CD4-positive, alpha-beta T cell treated with Interleukin-2 at 100 ng/mL for 4 hours (primary cell): Measurements from ENCODE around the gene SLC29A4.
"Not testable (repeated sequence)": the region's sequence is repeated elsewhere in the genome, so short reads cannot be mapped to it uniquely, and the experiment has no call there.

Experiments
- DNase-seq: peaks from one replicate; pipeline ENCODE4 v3.0.0-alpha.2; 2020; ENCODE audit warnings: low spot score

The SLC29A4 gene

GRCh38 chr7:5274441-5274840 lies 8.3 kb upstream of the SLC29A4 start:
- DNase-seq: no peak

- not testable (repeated sequence) for DNase-seq
Observed at GRCh38 chr7:5274985-5275431, 7.7 kb upstream of the SLC29A4 start.

- DNase-seq: not testable (repeated sequence)
Observed at GRCh38 chr7:5275510-5275909, 7.2 kb upstream of the SLC29A4 start.

GRCh38 chr7:5276123-5276522 lies 6.6 kb upstream of the SLC29A4 start:
- not testable (repeated sequence) for DNase-seq

GRCh38 chr7:5276611-5277010 lies 6.1 kb upstream of the SLC29A4 start:
- no peak for DNase-seq

- DNase-seq: no peak
Observed at GRCh38 chr7:5278766-5279165, 4.0 kb upstream of the SLC29A4 start.

- DNase-seq: no peak
Observed at GRCh38 chr7:5279734-5280133, 3.0 kb upstream of the SLC29A4 start.

- not testable (repeated sequence) for DNase-seq
Observed at GRCh38 chr7:5281598-5282500, 894 bp upstream of the SLC29A4 start.

- DNase-seq: no peak
Observed at GRCh38 chr7:5283421-5284303, 919 bp downstream of the SLC29A4 start.

GRCh38 chr7:5284304-5285281 lies 1.9 kb downstream of the SLC29A4 start:
- no peak for DNase-seq

- DNase-seq: no peak
Observed at GRCh38 chr7:5286933-5287332, 4.2 kb downstream of the SLC29A4 start.

GRCh38 chr7:5287373-5287772 lies 4.6 kb downstream of the SLC29A4 start:
- DNase-seq: not testable (repeated sequence)

- no peak for DNase-seq
Observed at GRCh38 chr7:5287802-5288201, 5.1 kb downstream of the SLC29A4 start.

GRCh38 chr7:5288560-5288959 lies 5.8 kb downstream of the SLC29A4 start:
- DNase-seq: not testable (repeated sequence)

- no peak for DNase-seq
Observed at GRCh38 chr7:5289355-5289754, 6.6 kb downstream of the SLC29A4 start.

- no peak for DNase-seq
Observed at GRCh38 chr7:5291301-5291700, 8.6 kb downstream of the SLC29A4 start.

- DNase-seq: not testable (repeated sequence)
Observed at GRCh38 chr7:5291711-5292335, 9.1 kb downstream of the SLC29A4 start.

- no peak for DNase-seq
Observed at GRCh38 chr7:5294169-5294987, 11.6 kb downstream of the SLC29A4 start.

GRCh38 chr7:5295039-5296014 lies 12.6 kb downstream of the SLC29A4 start:
- no peak for DNase-seq
